Endothelial cell of umbilical vein (primary cell): ENCODE data around the gene CTNND2.

ENCODE experiments used
- CTCF ChIP-seq, 2 donors: IDR thresholded peaks; 1 replicate in 1 of 2; 2 replicates in 1 of 2; pipeline ENCODE4 v1.5.1; 2011; ENCODE audit warnings: low read length in 2 of 2, mild to moderate bottlenecking in 2 of 2, moderate library complexity in 2 of 2, control low read depth in 1 of 2, inconsistent platforms in 1 of 2, low read depth in 1 of 2; ENCODE audit not compliant: insufficient read depth in 1 of 2; ENCODE audit errors: extremely low read depth in 1 of 2
- EZH2 ChIP-seq: IDR thresholded peaks from 2 replicates; pipeline ENCODE4 v1.6.1; 2012; ENCODE audit warnings: borderline replicate concordance, low read depth, mild to moderate bottlenecking, moderate library complexity, low read length, inconsistent platforms; ENCODE audit not compliant: severe bottlenecking
- FOS ChIP-seq: IDR thresholded peaks from 2 replicates; pipeline ENCODE4 v1.6.1; 2011; ENCODE audit warnings: mild to moderate bottlenecking, low read length, moderate library complexity, borderline replicate concordance; ENCODE audit not compliant: insufficient read depth
- GATA2 ChIP-seq: IDR thresholded peaks from 2 replicates; pipeline ENCODE4 v1.7.0; 2011; ENCODE audit warnings: low read depth, mild to moderate bottlenecking, moderate library complexity, mixed read lengths, low read length; ENCODE audit not compliant: insufficient read length, insufficient read depth
- JUN ChIP-seq: IDR thresholded peaks from 2 replicates; pipeline ENCODE4 v1.6.1; 2011; ENCODE audit warnings: borderline replicate concordance, low read depth; ENCODE audit not compliant: insufficient read length, insufficient read depth
- MAX ChIP-seq: IDR thresholded peaks from 2 replicates; pipeline ENCODE4 v1.6.1; 2011; ENCODE audit not compliant: insufficient read depth, insufficient read length
- MYC ChIP-seq: IDR thresholded peaks from one replicate; pipeline ENCODE4 v1.6.1; 2011; ENCODE audit warnings: mild to moderate bottlenecking, low read depth, low read length
- POLR2A ChIP-seq: IDR thresholded peaks from 2 replicates; pipeline ENCODE4 v1.6.1; 2012; ENCODE audit warnings: low read depth, mild to moderate bottlenecking, control low read depth, low read length
- POLR2AphosphoS5 ChIP-seq: IDR thresholded peaks from 2 replicates; pipeline ENCODE4 v1.6.1; 2012; ENCODE audit warnings: low read depth, mild to moderate bottlenecking, control low read depth, low read length, moderate library complexity; ENCODE audit not compliant: insufficient read depth

- TF ChIP-seq EZH2 (no peak), CTCF (IDR thresholded peaks at IDR 0.05; ENCODE audit: extremely low read depth in 1 of 2, insufficient read depth in 1 of 2, low read depth in 1 of 2, low read length in 2 of 2) (no peak), MYC (no peak), MAX (no peak), POLR2A (no peak), JUN (no peak), POLR2AphosphoS5 (no peak), FOS (no peak), GATA2 (no peak)
Observed at GRCh38 chr5:11346336-11346735, 557.9 kb downstream of the CTNND2 start.
